A549 (cell line): ENCODE measurements around the gene SLC16A14. TPM values are rescaled to one million over a fixed set of nuclear protein-coding genes. Genes with fewer than 3 reads are reported as not detected.
"Not testable (repeated sequence)": the region's sequence is repeated elsewhere in the genome, so short reads cannot be mapped to it uniquely, and the experiment has no call there.

Source experiments
- ATAC-seq, 2 experiments: fragments of 200-7000 bp in 1 of 2; fragments of >200 bp in 1 of 2; cut with Nextera tagmentation in 1 of 2; cut with Tn5 transposase in 1 of 2; 3 replicates each; pipeline versions ENCODE4 v1.8.0 to v1.9.1; 2018 to 2020; ENCODE audit warnings: mild to moderate bottlenecking in 1 of 2, moderate library complexity in 1 of 2
- CTCF ChIA-PET: fragments of 300-600 bp; sonication (Branson Sonifier 250); formaldehyde crosslinking; extraction: SDS; loops from one replicate; lab custom pipeline; 2021; ENCODE audit warnings: antibody characterized with exemption, inconsistent platforms; lab: Yijun Ruan, JAX
- POLR2A ChIA-PET: fragments of 350-600 bp; formaldehyde crosslinking; extraction: SDS; loops from one replicate; lab custom pipeline; 2021; ENCODE audit warnings: antibody characterized with exemption, inconsistent platforms; lab: Yijun Ruan, JAX
- DNase-seq, 2 experiments: peaks; one replicate each; pipeline versions ENCODE4 v3.0.0 to v3.0.0-alpha.2; 2011 to 2016; ENCODE audit warnings: low read depth in 1 of 2, low spot score in 1 of 2
- FAIRE-seq: peaks from 2 replicates; lab custom pipeline; 2011; peaks lifted over from hg19 to GRCh38; lab: Jason Lieb, UNC
- H3K27ac ChIP-seq, 2 experiments: fragments of >200 bp; sonication (Bioruptor Twin); formaldehyde crosslinking; 3 replicates each; pipeline ENCODE4 v1.5.1; 2016 to 2017
- H3K4me1 ChIP-seq: fragments of >200 bp; sonication (Bioruptor Twin); formaldehyde crosslinking; 3 replicates; pipeline ENCODE4 v1.6.1; 2016
- H3K4me2 ChIP-seq: fragments of >200 bp; sonication (Bioruptor Twin); formaldehyde crosslinking; 3 replicates; pipeline ENCODE4 v1.6.1; 2016
- H3K4me3 ChIP-seq: fragments of >200 bp; sonication (Bioruptor Twin); formaldehyde crosslinking; 3 replicates; pipeline ENCODE4 v1.5.1; 2016
- H3K9me3 ChIP-seq: fragments of >200 bp; sonication (Bioruptor Twin); formaldehyde crosslinking; 3 replicates; pipeline ENCODE4 v1.6.1; 2016
- CEBPB ChIP-seq, 2 experiments: fragments of >200 bp in 1 of 2; sonication (Bioruptor Twin) in 1 of 2; formaldehyde crosslinking in 1 of 2; IDR thresholded peaks; 2 replicates each; pipeline ENCODE4 v1.6.1; 2012 to 2016
- CHD2 ChIP-seq: fragments of 150-350 bp; IDR thresholded peaks from 2 replicates; pipeline ENCODE4 v1.6.1; 2014; ENCODE audit warnings: low read length; ENCODE audit not compliant: partially characterized antibody
- EHF ChIP-seq: fragments of 250-450 bp; sonication (Bioruptor Pico); IDR thresholded peaks from 2 replicates; pipeline ENCODE4 v1.5.0; 2020; ENCODE audit warnings: mild to moderate bottlenecking
- EHMT2 ChIP-seq: fragments of 200-600 bp; sonication (generic); IDR thresholded peaks from 2 replicates; pipeline ENCODE4 v1.6.1; 2016; ENCODE audit warnings: antibody characterized with exemption, low read depth, mild to moderate bottlenecking, moderate library complexity
- ESRRA ChIP-seq: fragments of 150-350 bp; IDR thresholded peaks from 2 replicates; pipeline ENCODE4 v1.6.1; 2014; ENCODE audit warnings: mild to moderate bottlenecking, low read length, borderline replicate concordance
- GATA3 ChIP-seq: IDR thresholded peaks from 2 replicates; pipeline ENCODE4 v1.6.1; 2012; ENCODE audit warnings: borderline replicate concordance
- HDAC2 ChIP-seq: fragments of 200-600 bp; sonication (generic); IDR thresholded peaks from 2 replicates; pipeline ENCODE4 v1.6.1; 2016
- MYC ChIP-seq: IDR thresholded peaks from 2 replicates; pipeline ENCODE4 v1.6.1; 2012; ENCODE audit warnings: mild to moderate bottlenecking, inconsistent platforms, low read length, improper control_type of control experiment, borderline replicate concordance
- POLR2A ChIP-seq: IDR thresholded peaks from 2 replicates; pipeline ENCODE4 v1.6.1; 2012; ENCODE audit warnings: mild to moderate bottlenecking, low read length
- RAD21 ChIP-seq, 2 experiments: fragments of >200 bp in 1 of 2; sonication (Bioruptor Twin) in 1 of 2; formaldehyde crosslinking in 1 of 2; IDR thresholded peaks in 1 of 2; conservative IDR thresholded peaks in 1 of 2; 2 replicates in 1 of 2; 3 replicates in 1 of 2; pipeline ENCODE4 v1.6.1; 2012 to 2018; ENCODE audit warnings: inconsistent platforms in 1 of 2
- RARB ChIP-seq: fragments of 250-450 bp; sonication (Bioruptor Pico); IDR thresholded peaks from 2 replicates; pipeline ENCODE4 v1.8.0; 2021; ENCODE audit warnings: mild to moderate bottlenecking, moderate library complexity
- RFX5 ChIP-seq: fragments of 450-650 bp; IDR thresholded peaks from 2 replicates; pipeline ENCODE4 v1.7.1; 2014; ENCODE audit warnings: antibody characterized with exemption, mild to moderate bottlenecking, moderate library complexity
- SMC3 ChIP-seq: fragments of >200 bp; sonication (Bioruptor Twin); formaldehyde crosslinking; IDR thresholded peaks from 3 replicates; pipeline ENCODE4 v1.6.1; 2018; ENCODE audit warnings: inconsistent platforms
- SREBF2 ChIP-seq: fragments of 450-650 bp; IDR thresholded peaks from 2 replicates; pipeline ENCODE4 v1.6.1; 2014; ENCODE audit warnings: mild to moderate bottlenecking, moderate library complexity
- TP53 ChIP-seq: fragments of 250-450 bp; sonication (Bioruptor Pico); IDR thresholded peaks from 2 replicates; pipeline ENCODE4 v1.5.0; 2021; ENCODE audit warnings: mild to moderate bottlenecking, moderate library complexity
- ZC3H11A ChIP-seq: fragments of 450-650 bp; IDR thresholded peaks from 2 replicates; pipeline ENCODE4 v1.6.1; 2014; ENCODE audit warnings: antibody characterized with exemption, mild to moderate bottlenecking
- WGBS: methylation state at CpG from one replicate; pipeline ENCODE4 v1.1.6; 2017; ENCODE audit errors: missing lambda C conversion rate; 5-methylcytosine and 5-hydroxymethylcytosine counted together
- polyA minus RNA-seq: library from RNA; depleted of rRNA, polyadenylated mRNA; stranded (reverse); fragments of >200 nt; gene quantifications from 2 replicates; pipeline ENCODE4 v1.2.3, GENCODE V29; 2011; rRNA and poly(A)+ RNA removed
- polyA plus RNA-seq, 4 experiments: library from polyadenylated mRNA; depleted of rRNA in 3 of 4; stranded (reverse); fragments of >200 nt; fragmentation: RNase III in 1 of 4; extraction: RNeasy Plus Mini Kit Qiagen cat#74134 plus additional on column Dnase treatment in 1 of 4; gene quantifications; 2 replicates in 3 of 4; 3 replicates in 1 of 4; pipeline ENCODE4 v1.2.3, GENCODE V29; 2011 to 2017
- TF ChIP-seq, protein P1 (sequence below): IDR thresholded peaks from 2 replicates; pipeline ENCODE4 v1.6.1; 2012
- TF ChIP-seq, protein P2 (sequence below): IDR thresholded peaks from 2 replicates; pipeline ENCODE4 v1.6.1; 2012; ENCODE audit warnings: low read depth, borderline replicate concordance
- TF ChIP-seq, protein P3 (sequence below): fragments of 150-350 bp; IDR thresholded peaks from 2 replicates; pipeline ENCODE4 v1.6.1; 2014; ENCODE audit warnings: low read depth, mild to moderate bottlenecking, low read length
- TF ChIP-seq, protein P4 (sequence below): fragments of >200 bp; sonication (Bioruptor Twin); formaldehyde crosslinking; IDR thresholded peaks from 3 replicates; pipeline ENCODE4 v1.6.1; 2016

Gene SLC16A14, protein sequence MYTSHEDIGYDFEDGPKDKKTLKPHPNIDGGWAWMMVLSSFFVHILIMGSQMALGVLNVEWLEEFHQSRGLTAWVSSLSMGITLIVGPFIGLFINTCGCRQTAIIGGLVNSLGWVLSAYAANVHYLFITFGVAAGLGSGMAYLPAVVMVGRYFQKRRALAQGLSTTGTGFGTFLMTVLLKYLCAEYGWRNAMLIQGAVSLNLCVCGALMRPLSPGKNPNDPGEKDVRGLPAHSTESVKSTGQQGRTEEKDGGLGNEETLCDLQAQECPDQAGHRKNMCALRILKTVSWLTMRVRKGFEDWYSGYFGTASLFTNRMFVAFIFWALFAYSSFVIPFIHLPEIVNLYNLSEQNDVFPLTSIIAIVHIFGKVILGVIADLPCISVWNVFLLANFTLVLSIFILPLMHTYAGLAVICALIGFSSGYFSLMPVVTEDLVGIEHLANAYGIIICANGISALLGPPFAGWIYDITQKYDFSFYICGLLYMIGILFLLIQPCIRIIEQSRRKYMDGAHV
- polyA plus RNA-seq (2011; rRNA removed), result 1.1 TPM in 2 replicates
- 0.93 and 1.0 TPM in 2 replicates for polyA plus RNA-seq (2012; cell fraction: cytosol; rRNA removed)
- polyA plus RNA-seq (2012; cell fraction: nucleus; rRNA removed), result 0.61 and 1.1 TPM in 2 replicates
- 0.37 to 0.55 TPM (median 0.38 TPM) in 3 replicates for polyA plus RNA-seq (2017; fragmentation: RNase III; extraction: RNeasy Plus Mini Kit Qiagen cat#74134 plus additional on column Dnase treatment)
- polyA minus RNA-seq, result 1.0 and 1.6 TPM in 2 replicates

- TF ChIP-seq, protein P1, sequence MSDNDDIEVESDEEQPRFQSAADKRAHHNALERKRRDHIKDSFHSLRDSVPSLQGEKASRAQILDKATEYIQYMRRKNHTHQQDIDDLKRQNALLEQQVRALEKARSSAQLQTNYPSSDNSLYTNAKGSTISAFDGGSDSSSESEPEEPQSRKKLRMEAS, result peak; percentile 27; the same call in 1 of the 2 replicates
- TF ChIP-seq RAD21 (conservative IDR thresholded peaks at IDR 0.05 in 1 of 2, IDR thresholded peaks at IDR 0.05 in 1 of 2) (peak; percentile 22 to 32; a peak in 1 of 5 replicates), GATA3 (no peak), SMC3 (0 out of 3 replicates have a peak, but pooled peaks have one; percentile 33), MYC (no peak), RARB (CRISPR knock-in tag) (no peak)
- TF ChIP-seq, protein P2, sequence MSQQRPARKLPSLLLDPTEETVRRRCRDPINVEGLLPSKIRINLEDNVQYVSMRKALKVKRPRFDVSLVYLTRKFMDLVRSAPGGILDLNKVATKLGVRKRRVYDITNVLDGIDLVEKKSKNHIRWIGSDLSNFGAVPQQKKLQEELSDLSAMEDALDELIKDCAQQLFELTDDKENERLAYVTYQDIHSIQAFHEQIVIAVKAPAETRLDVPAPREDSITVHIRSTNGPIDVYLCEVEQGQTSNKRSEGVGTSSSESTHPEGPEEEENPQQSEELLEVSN, result peak; percentile 40; the same call in 1 of the 2 replicates
- Histone ChIP-seq H3K9me3 (no peaks in the 10 kb centered on the region), H3K4me1 (no peaks in the 10 kb centered on the region), H3K4me2 (peak within 1 kb of the TSS; percentile 83), H3K27ac (peak within 1 kb of the TSS; percentile 44 to 70; a peak in 5 of 6 replicates), H3K4me3 (peak within 1 kb of the TSS; percentile 51)
- ChIA-PET CTCF (interaction anchor here (0.8 to 5.5 kb wide), 16 partner anchors 10 to 597 kb away, joined by 3 to 54 read pairs (median 6); no protein-coding TSS in a partner anchor), POLR2A (no interaction called here)
- no peak for FAIRE-seq
- 53% methylated on average over 16 of the region's 24 CpGs for WGBS
- peak; percentile 7 to 63 for DNase-seq
- ATAC-seq, result peak; percentile 60 to 67
Observed at GRCh38 chr2:230068651-230069055, at the start of gene SLC16A14. SLC16A14 (minus strand) TSS chr2:230068924; CDS start chr2:230059352, 9,572 bp downstream.

- Histone ChIP-seq H3K4me3 (no peak overlapping the region), H3K9me3 (no peaks in the 10 kb centered on the region), H3K27ac (no peak overlapping the region), H3K4me1 (no peaks in the 10 kb centered on the region), H3K4me2 (no peak overlapping the region)
- DNase-seq (no peak), FAIRE-seq (no peak), ATAC-seq (no peak)
- POLR2A ChIA-PET, result interaction anchor here (0.7 kb wide), 1 partner anchor 26 kb away, joined by 3 read pairs; no protein-coding TSS in a partner anchor
- 6% methylated on average over 1 of the region's 1 CpG for WGBS
- CTCF ChIA-PET, result interaction anchor here (0.6 kb wide), 1 partner anchor 30 kb away, joined by 3 read pairs; no protein-coding TSS in a partner anchor
- TF ChIP-seq POLR2A, result no peak
- TF ChIP-seq, protein P1, result no peak
Observed at GRCh38 chr2:230106771-230107170, 38.0 kb upstream of the SLC16A14 start.

DNA sequence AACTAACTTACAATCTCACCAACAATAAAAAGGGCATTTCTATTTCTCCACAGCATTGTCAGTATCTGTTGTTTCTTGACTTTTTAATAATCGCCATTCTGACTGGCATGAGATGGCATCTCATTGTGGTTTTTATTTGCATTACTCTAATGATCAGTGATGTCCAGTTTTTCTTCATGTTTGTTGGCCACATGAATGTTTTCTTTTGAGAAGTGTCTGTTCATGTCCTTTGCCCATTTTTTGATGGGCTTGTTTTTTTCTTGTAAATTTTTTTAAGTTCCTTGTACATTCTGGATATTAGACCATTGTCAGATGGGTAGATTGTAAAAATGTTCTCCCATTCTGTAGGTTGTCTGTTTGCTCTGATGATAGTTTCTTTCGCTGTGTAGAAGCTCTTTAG is 33.2 kb upstream of the SLC16A14 start:
- H3K4me1 ChIP-seq, H3K4me2 ChIP-seq, H3K27ac ChIP-seq, ATAC-seq, POLR2A ChIA-PET, CTCF ChIA-PET, H3K9me3 ChIP-seq, DNase-seq, H3K4me3 ChIP-seq, FAIRE-seq: not testable (repeated sequence)
- WGBS, result 0% methylated on average over 2 of the region's 2 CpGs

DNA sequence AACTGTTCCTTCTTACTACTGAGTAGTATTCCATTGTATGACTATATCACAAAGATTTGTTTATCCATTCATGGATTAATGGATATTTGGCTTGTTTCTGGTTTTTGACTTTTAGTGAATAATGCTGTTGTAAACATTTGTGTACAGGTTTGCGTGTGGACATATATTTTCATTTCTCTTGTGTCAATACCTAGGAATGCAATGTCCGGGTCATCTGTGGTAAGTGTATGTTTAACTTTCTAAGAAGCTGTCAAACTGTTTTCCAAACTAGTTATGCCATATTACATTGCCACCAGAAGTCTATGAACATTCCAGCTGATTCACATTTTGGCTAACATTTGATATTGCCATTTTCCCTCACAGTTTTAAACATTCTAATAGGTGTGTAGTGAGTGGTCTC is 29.1 kb upstream of the SLC16A14 start:
- no peak for TF ChIP-seq SREBF2
- TF ChIP-seq CEBPB (IDR thresholded peaks at IDR 0.05), result no peak
- no peak for TF ChIP-seq CHD2
- TF ChIP-seq SMC3, result no peak
- TF ChIP-seq TP53, result no peak
- TF ChIP-seq EHMT2, result no peak
- TF ChIP-seq EHF (CRISPR knock-in tag), result no peak
- TF ChIP-seq, protein P3, sequence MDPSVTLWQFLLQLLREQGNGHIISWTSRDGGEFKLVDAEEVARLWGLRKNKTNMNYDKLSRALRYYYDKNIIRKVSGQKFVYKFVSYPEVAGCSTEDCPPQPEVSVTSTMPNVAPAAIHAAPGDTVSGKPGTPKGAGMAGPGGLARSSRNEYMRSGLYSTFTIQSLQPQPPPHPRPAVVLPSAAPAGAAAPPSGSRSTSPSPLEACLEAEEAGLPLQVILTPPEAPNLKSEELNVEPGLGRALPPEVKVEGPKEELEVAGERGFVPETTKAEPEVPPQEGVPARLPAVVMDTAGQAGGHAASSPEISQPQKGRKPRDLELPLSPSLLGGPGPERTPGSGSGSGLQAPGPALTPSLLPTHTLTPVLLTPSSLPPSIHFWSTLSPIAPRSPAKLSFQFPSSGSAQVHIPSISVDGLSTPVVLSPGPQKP, result no peak
- TF ChIP-seq ESRRA, result no peak
- TF ChIP-seq, protein P2, result no peak
- no peak for TF ChIP-seq RFX5
- TF ChIP-seq, protein P4, sequence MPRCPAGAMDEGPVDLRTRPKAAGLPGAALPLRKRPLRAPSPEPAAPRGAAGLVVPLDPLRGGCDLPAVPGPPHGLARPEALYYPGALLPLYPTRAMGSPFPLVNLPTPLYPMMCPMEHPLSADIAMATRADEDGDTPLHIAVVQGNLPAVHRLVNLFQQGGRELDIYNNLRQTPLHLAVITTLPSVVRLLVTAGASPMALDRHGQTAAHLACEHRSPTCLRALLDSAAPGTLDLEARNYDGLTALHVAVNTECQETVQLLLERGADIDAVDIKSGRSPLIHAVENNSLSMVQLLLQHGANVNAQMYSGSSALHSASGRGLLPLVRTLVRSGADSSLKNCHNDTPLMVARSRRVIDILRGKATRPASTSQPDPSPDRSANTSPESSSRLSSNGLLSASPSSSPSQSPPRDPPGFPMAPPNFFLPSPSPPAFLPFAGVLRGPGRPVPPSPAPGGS, result no peak
- TF ChIP-seq HDAC2, result no peak
- TF ChIP-seq ZC3H11A, result no peak
- TF ChIP-seq GATA3, result no peak
- TF ChIP-seq, all 56 proteins: peak for 0
- Histone ChIP-seq H3K27ac (no peak overlapping the region), H3K4me3 (no peak overlapping the region), H3K4me1 (no peaks in the 10 kb centered on the region), H3K4me2 (no peak overlapping the region), H3K9me3 (no peaks in the 10 kb centered on the region)
- no peak for DNase-seq
- POLR2A ChIA-PET, result no interaction called here
- CTCF ChIA-PET, result no interaction called here
- FAIRE-seq, result no peak
- no peak for ATAC-seq
- 4% methylated on average over 2 of the region's 2 CpGs for WGBS
